WI38 (cell line): ENCODE measurements around the gene KCNQ2.

Experiments used
- H3K4me3 ChIP-seq: 2 replicates; pipeline ENCODE4 v1.5.1; 2011; ENCODE audit warnings: low read depth, mild to moderate bottlenecking, control low read depth, low read length
- CTCF ChIP-seq: IDR thresholded peaks from 2 replicates; pipeline ENCODE4 v1.5.1; 2012; ENCODE audit warnings: low read depth, mild to moderate bottlenecking, control low read depth, low read length

The KCNQ2 gene

GRCh38 chr20:63471981-63472831 lies at the start of gene KCNQ2:
Gene KCNQ2 (minus strand): TSS chr20:63472655. CDS start chr20:63472463, 192 bp downstream.
- no peak within 1 kb of the TSS for H3K4me3 ChIP-seq
- no peak for TF ChIP-seq CTCF

- H3K4me3 ChIP-seq = peak overlapping the region; percentile 89
Observed at GRCh38 chr20:63521602-63522001, 49.1 kb upstream of the KCNQ2 start.

GRCh38 chr20:63520934-63521601 lies 48.6 kb upstream of the KCNQ2 start:
- no peak for TF ChIP-seq CTCF
- peak overlapping the region; percentile 89 for H3K4me3 ChIP-seq

More at GRCh38 chr20:63521602-63522001, 49.1 kb upstream of the KCNQ2 start:
- no peak for TF ChIP-seq CTCF

GRCh38 chr20:63520504-63520933 lies 48.1 kb upstream of the KCNQ2 start, which contains the start of gene PPDPF:
Gene PPDPF (plus strand): TSS chr20:63520765. CDS start chr20:63521309, 544 bp downstream.
- TF ChIP-seq CTCF = no peak
- H3K4me3 ChIP-seq = peak within 1 kb of the TSS; percentile 89

- TF ChIP-seq CTCF = peak; percentile 17; the same call in 1 of the 2 replicates
- peak overlapping the region; percentile 89 for H3K4me3 ChIP-seq
Observed at GRCh38 chr20:63519668-63520503, 47.4 kb upstream of the KCNQ2 start.

GRCh38 chr20:63518946-63519667 lies 46.7 kb upstream of the KCNQ2 start:
- TF ChIP-seq CTCF = no peak
- peak overlapping the region; percentile 89 for H3K4me3 ChIP-seq
